ENCODE results near the gene ZNFX1.

DNA sequence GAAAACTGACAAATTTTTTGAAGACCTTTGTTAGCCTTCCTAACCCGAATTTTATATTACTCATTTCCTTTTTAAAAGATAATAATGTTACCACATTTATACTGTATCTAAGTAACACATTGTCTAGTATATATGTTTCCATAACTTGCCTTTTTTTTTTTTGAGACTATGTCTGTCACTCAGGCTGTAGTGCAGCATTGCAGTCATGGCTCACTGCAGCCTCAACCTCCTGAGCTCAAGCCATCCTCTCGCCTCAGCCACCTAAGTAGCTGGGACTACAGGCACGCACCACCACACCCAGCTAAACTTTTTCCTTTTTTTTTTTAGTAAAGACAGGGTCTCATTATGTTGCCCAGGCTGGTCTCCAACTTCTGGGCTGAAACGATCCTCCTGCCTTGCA is 18.6 kb downstream of the ZNFX1 start:
- TF ChIP-seq POLR2A (IDR thresholded peaks at IDR 0.05): no peak
- TF ChIP-seq, protein P1, sequence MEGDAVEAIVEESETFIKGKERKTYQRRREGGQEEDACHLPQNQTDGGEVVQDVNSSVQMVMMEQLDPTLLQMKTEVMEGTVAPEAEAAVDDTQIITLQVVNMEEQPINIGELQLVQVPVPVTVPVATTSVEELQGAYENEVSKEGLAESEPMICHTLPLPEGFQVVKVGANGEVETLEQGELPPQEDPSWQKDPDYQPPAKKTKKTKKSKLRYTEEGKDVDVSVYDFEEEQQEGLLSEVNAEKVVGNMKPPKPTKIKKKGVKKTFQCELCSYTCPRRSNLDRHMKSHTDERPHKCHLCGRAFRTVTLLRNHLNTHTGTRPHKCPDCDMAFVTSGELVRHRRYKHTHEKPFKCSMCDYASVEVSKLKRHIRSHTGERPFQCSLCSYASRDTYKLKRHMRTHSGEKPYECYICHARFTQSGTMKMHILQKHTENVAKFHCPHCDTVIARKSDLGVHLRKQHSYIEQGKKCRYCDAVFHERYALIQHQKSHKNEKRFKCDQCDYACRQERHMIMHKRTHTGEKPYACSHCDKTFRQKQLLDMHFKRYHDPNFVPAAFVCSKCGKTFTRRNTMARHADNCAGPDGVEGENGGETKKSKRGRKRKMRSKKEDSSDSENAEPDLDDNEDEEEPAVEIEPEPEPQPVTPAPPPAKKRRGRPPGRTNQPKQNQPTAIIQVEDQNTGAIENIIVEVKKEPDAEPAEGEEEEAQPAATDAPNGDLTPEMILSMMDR (IDR thresholded peaks at IDR 0.05 in 4 of 5, conservative IDR thresholded peaks at IDR 0.05 in 1 of 5): no peak

All from gastrocnemius medialis (tissue), 4 donors.